ENCODE data around the gene BIRC2.
A peak's percentile ranks its signal among the peaks of the same experiment; 100 is the strongest.

Gene BIRC2

DNA sequence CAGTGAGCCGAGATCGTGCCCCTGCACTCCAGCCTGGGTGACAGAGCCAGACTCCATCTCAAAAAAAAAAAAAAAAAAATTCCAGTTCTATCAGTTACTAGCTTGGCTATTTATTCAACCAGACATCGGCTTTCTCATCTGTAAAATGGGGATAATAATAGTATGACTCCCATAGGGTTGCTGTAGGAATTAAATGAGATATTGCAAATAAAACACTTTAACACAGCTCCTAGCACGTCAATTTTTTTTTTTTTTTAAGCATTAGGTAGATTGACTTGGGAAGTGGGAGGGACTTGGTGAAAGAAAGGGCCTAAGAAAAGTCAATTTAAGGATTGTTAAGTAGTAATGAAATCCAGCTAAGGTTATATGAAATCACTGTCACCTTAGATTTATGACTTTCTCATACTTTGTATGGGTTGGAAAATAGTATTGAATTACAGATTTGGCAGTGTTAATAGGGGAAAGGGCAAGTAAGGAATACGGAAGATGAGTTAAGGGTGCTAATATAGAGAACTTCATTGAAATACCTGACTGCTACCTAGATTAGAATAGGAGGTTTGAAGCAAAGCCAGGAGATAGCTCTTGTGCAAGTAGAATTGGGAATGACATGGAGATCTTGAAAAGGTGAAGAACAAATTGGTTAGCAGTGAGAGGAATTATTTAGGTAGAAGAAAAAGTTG lies 28.8 kb downstream of the BIRC2 start:
- no peak for DNase-seq (ENCODE audit: low spot score)

DNA sequence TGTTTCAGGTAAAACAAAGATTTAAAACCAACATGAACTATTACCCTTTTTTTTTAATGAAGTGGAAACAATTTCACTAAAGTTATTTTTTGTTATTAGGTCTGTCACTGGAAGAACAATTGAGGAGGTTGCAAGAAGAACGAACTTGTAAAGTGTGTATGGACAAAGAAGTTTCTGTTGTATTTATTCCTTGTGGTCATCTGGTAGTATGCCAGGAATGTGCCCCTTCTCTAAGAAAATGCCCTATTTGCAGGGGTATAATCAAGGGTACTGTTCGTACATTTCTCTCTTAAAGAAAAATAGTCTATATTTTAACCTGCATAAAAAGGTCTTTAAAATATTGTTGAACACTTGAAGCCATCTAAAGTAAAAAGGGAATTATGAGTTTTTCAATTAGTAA lies 30.9 kb downstream of the BIRC2 start:
- DNase-seq (ENCODE audit: low spot score) = no peak

DNA sequence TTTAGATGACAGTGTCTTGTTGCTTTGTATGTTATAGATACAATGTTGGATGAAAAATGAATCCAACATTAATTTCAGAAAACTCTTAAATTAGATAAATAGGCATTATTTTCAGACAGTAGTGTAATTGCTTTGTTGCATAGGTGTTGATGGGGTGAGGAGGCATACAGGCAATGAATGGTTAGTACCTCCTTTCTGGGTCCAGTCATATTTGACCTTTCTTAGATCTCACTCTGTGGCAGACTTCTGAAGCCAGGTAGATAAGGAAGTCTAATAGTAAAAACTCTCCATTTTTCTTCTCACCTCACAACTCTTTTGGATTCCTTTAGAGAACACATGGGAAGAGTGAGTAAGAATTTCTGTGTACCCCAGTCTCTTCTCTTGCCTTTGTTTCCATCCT lies 31.8 kb downstream of the BIRC2 start:
- no peak for DNase-seq (ENCODE audit: low spot score)

DNA sequence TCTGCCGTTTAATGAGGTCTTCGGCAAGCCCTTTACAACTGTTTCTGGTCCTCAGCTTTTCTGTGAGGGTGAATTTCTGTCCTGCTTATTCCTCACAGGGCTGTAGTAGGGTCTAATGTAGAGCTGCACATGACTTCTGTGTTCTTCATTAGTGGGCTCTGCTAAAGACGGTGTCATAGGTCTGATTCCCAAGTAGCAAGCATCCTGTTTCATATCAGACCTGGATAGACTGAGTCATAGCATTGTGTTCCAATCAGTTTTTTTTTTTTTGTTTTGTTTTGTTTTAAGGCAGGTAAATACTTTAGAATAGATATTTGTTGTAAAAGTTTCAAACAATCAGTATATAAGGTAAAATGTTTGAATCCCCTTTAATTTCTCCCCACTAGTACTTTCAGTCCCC lies 35.4 kb downstream of the BIRC2 start:
- no peak for DNase-seq (ENCODE audit: low spot score)

DNA sequence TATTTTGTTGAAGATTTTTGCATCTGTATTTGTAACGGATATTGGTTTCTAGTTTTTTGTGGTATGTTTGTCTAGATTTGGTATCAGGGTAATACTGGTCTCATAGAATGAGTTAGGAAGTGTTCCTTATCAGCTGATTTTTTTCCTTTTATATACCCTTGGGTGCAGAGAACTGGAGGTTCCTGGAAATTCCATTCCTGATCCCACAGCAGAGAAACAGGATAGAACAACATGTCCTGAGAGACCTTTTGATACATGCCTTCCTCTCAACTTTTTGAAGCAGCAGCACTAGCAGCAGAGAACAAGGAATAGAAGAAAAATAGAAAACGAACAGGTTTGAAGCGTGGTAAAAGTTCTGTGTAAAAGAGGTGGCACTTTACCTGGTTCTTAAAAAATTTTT lies 36.8 kb downstream of the BIRC2 start:
- DNase-seq (ENCODE audit: low spot score) = no peak

DNA sequence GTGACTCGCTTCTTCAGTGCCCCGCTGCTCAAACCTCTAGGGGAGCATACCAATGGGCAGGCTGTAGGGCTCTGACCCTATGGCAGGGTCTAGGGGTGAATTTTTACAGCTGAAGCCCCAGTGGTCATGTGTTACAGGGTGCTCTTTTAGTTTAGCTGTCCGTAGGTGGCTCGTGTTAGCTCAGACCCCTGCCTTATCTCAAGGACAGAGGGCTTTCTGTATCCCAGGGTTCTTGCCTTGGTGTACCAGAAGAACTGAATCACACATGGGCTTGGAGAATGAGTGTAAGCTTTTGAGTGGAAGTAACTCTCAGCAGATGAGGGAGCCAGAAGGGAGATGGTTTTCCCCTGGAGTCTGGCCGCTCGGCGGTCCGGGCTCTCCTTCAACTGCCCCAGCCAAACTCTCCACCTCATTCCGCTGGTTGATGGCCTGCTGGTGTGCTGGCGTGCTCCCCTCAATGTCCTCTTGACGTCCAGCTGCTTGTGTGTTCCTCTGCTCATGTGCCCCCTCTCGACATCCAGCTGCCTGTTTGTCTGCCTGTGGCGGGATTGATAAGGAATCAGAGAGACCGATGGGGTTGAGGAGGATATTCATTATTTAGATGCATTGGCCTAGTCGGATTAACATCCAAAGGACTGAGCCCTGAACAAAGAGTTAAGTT lies 37.5 kb downstream of the BIRC2 start:
- DNase-seq (ENCODE audit: low spot score) = no peak

DNA sequence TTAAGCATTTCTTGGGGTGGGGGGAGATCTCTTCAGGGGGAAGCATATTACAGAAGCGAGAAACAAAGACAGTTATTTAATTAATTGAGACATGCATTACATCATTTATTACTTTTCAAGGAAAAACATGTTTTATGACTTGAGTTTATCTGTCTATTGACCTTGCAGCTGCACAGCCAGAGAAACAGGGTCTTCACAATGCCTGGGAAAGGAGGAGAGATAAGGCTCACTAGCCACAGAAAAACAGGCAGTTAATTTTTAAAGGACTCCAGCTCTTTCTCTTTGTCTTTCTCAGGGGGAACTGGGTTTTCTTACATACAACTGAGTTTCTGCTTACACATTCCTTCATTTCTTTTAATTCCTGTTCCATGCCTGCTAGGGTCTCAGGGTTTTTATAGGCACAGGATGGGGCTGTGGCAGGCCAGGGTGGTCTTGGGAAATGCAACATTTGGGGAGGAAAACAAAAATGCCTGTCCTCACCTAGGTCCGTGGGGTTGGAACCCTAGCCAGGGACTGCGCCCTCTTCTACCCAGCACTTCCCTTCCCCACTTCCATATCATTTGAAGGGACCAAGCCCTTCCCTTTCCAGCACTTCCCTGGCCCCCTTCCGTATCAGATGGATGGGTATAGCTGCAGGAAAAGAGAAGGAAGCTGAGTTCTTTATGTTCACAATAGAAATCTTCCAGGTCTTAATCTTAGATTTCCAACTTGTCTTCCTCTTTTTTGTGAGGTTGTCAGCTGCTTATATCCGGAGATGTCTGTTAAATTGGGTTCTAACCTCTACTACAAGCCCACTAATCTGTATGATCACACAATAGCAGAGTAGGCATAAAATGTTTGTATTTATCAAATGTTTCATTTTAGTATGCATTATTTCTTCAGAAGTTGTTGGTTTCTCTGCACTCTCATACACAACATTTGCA lies 38.3 kb downstream of the BIRC2 start:
- no peak for DNase-seq (ENCODE audit: low spot score)

DNA sequence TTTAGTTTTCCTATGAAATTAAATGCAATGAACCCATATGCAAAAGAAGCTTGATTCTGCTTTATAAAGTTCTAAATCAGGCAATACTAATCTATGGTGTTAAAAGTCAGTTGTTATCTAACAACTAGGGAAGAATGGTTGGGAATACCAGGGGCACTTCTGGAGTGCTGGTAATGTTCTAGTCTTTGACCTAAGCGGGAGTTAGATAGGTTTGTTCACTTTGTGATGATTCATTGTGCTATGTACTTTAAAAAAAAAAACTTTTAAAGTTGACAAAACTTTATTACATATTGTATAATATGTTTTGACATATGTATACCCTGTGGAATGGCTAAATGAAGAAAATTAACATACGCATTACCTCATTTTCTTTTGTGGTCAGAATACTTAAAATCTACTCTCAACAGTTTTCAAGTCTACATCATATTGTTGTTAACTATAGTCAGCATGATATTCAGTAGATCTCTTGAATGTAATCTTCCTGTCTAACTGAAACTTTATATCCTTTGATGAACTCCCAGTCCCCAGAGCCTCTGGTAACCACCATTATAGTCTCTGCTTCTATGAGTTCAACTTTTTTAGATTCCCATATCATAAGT lies 39.2 kb downstream of the BIRC2 start:
- DNase-seq (ENCODE audit: low spot score) = no peak

DNA sequence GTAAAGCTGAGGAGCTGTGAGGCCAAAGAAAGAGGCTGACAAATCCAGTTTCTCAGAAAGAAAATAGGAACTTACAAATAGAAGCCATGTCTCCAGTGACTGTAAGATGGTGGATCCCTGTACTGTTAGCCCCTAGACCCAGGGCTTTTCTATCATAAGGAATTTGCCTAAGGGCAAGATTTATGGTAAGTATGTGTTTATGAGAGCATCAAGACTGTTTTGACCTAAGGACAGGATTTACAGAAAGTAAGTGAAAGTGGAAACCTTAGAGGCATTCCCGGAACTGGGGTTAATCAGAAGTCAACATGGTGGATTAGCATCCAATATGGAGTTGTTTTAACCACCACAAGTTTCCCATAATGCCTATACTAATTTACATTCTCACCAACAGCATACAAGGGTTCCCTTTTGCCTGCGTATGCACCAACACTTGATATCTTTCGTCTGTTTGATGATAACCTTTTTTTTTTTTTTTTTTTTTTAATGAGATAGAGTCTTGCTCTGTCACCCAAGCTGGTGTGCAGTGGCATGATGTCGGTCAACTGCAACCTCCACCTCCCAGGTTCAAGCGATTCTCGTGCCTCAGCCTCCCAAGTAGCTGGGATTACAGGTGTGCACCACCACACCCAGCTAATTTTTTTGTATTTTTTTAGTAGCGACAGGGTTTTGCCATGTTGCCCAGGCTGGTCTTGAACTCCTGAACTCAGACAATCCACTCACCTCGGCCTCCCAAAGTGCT lies 40.2 kb downstream of the BIRC2 start:
- DNase-seq (ENCODE audit: low spot score) = no peak

DNA sequence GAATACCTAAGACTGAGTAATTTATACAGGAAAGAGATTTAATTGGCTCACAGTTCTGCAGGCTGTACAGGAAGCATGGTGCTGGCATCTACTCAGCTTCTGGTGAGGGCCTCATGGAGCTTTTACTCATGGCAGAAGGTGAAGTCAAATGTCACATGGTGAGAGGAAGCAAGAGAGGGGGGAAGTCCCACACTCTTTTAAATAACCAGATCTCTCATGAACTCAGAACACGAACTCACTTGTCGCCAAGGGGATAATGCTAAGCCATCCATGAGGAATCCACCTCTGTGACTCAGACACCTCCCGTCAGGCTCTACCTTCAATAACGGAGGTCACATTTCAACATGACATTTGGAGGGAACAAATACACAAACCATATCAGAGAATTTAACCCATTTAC lies 42.2 kb downstream of the BIRC2 start:
- no peak for DNase-seq (ENCODE audit: low spot score)

DNA sequence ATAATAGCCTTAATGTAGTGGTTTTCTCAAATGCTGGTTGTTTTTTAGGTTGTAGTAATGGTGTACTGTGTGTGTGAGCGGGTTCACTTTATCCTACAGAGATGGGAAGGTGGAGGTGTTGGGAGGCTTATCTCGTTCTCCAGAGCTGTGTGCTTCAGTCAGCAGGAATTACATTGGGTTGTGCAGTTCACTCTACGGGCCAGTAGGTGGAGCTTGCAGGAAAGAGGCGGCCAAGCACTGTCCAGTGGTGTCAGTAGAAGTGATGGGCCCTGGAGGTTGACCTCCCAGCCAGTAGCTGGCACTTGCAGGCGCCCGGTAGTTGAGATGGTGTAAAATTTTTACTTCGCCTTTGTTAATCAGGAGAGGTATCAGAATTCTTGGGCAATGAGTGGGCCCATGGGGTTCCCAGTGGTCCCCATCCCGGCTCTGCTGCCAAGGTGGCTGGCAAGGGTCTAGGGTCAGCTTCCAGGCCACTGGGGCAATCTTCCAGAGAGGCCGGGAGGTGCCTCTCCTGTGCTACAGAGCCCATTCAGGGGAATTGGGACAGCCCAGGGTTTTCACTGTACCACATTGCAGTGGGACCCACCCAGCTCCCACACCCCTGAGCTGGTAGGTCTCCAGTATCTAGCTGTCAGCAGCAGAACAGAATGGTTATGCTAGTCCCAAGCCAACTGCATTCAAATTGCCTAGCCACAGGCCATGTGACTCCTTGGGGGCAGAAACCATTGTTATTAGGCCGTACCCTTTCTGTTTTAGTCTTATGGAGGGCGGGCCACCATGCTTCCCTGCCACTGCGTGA lies 43.9 kb downstream of the BIRC2 start:
- DNase-seq (ENCODE audit: low spot score) = peak; percentile 51

DNA sequence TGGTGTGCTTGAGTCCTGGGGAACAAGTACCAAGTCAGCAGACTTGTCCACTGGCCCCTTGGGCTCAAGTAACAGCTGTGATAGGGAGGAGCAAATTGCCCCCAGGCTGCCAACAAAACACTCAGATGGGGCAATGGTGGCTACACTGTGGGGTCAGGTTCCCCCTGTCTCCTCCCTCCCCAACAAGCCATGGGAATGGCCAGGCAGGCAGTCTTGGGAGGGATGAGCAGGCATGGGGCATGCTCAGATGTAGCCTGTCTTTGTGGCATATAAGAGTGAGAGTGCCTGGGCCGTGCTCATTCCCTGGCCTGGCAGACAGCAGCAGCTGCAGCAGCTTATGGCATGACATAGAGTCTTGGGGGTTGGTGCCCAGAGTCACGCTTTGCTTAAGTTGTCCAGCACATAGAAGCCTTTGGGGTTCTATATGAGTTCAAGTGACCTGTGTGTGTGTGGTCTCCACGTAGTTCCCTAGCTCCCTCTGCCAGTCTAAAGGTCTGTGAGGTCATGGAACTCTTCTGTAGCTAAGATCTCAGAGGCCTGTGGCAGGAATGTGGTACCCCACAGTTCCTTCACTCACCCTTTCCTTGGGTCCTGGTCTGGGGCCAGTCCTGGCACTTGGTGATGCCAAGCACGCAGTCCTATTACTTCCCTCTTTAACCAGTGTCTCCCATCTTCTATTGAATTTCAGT lies 44.7 kb downstream of the BIRC2 start:
- no peak for DNase-seq (ENCODE audit: low spot score)

DNA sequence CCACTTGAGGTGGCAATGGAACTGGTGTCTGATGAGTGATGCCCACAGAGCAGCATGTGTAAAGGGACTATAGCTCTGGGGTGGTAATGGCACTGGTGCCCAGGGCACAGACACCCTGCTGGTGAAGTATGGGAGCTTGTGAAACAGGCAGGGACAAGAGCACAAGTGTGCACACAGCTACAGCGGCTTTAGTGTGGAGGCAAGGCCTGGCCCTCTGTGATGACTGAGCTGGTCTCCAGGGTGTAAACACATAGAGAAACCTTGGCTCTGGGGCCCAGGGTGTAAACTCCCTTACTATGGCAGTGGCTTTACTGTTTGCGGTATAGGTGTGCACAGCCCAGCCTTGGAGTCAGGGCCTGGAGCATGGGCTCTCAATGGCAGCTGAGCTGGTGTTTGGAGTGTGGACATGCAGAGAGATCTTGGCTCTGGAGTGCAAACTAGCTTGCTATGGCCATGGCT lies 46.3 kb downstream of the BIRC2 start:
- no peak for DNase-seq (ENCODE audit: low spot score)

DNA sequence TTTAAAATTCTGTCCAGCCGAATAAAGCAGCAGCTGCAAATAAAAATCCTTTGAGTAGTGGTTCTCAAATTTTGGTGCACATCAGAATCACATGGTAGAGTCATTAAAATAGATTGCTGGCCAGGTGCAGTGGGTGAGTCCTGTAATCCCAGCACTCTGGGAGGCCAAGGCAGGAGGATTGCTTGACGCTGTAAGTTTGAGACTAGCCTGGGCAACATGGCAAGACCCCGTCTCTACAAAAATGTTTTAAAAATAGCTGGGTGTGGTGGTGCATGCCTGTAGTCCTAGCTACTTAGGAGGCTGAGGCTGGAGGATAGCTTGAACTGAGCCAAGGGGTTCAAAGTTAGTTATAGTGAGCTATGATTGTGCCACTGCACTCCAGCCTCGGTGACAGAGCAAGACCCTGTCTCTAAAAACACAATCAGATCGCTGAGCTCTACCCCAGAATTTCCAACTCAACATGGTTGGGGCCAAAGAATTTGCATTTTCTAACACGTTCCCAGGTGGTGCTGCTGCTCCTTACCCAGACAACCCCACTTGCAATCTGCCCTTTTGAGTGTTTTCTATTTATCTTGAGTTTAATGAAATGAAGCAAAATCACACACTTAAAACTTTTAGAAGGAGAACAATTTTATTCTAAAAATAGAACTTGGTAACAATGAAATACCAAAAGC lies 48.8 kb downstream of the BIRC2 start:
- DNase-seq (ENCODE audit: low spot score) = no peak

DNA sequence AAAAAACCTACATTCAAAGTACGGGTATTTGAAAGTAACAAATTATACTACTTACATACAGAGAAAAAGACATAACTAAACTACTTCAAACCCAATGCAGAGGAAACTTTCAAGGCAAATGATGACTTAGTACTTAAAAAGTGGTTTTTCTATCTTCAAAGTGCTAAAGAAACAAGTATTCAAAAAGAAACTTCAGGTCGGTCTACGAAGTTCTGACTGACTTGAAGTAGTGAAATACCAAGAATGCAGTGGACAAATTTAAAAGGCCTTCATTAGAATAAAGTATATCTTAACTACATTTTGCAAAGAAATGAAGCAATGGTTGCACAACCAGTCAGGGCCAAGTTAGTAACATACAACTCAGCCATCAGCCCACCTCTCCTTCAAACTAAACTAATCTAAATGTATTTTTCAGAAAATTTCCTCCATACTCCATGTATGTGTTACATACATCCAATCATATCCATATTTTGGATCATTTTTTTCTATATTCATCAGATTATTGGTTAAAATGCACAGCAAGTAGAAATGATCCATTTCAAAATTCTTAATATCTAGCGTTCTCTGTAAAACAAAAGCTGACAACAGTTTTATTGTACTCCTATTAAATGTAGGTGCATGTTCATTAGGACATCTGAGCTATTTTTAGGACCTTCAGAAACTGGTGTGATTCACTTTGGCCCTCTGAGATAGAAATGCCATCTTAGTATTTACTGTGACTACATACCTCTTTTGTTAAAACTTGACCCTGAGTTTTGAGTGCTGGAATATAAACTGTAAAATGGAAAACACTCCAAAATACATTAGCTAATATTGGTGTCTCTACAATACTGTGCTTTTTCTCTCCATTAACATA lies 49.9 kb downstream of the BIRC2 start:
- DNase-seq (ENCODE audit: low spot score) = no peak

DNA sequence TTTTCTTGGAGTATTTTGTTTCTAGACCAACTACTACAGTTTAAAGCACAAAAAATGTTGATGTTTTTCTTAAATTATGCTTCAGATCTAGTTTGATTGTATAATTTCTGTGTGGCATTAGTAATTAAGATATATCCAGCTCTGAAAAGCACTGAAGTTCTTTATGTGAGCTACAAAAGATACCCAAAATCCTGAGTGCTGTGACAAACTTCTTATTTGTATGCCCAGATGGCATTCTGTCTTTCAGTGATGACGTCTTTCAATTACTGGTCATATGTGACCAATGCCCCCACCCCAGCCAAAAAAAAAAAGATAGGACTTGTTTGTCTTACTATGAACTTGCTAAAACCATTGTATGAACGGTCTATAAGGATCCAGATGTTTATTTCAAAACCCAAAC lies 51.3 kb downstream of the BIRC2 start:
- DNase-seq (ENCODE audit: low spot score) = no peak

DNA sequence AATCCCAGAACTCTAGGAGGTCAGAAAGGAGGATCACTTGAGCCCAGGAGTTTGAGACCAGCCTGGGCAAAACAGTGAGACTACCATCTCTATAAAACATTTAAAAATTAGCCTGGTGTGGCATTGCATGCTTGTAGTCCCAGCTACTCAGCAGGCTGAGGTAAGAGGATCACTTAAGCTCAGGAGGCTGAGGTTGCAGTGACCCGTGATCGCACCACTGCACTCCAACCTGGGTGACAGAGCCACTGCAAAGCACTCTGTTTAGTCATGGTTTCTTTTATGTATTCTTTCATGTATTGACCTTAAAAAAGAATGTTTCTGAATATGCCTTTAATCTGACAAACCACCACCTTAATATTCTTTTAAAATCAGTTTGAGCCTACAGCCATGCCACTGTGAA lies 52.2 kb downstream of the BIRC2 start:
- DNase-seq (ENCODE audit: low spot score) = no peak

DNA sequence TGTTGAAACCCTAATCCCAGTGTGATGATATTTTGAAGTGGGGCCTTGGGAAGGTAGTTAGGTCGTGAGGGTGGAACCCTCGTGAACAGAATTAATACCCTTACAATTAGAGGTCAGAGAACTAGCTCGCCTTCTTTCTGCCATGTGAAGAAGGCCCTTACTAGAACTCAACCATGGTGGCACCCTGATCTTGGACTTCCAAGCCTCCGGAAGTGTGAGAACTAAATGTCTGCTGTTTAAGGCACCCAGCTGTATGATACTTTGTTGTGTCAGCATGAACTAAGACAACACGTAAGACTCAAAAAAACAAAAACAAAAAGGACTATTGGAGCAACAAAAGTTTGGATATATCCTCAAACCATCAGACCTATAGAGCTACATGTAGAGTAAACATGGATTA lies 53.6 kb downstream of the BIRC2 start:
- no peak for DNase-seq (ENCODE audit: low spot score)

DNA sequence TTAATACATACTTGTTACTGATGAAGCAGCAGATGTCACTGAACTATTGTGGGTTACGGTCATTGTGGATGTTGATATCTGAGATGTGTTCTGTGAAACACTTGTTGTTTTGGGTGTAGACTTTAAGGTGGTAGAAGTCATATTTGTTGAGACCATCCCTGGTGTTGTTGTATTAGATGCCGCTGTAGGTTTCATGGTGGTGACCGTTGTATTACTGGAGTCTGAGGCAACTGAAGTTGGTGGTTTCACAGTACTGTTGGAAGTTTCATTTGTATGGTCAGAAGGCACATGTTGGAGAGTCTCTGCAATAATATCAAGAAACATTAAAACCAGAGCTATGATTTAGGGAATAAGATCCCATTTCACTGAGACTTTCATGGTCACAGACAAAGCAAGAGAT lies 54.9 kb downstream of the BIRC2 start:
- no peak for DNase-seq (ENCODE audit: low spot score)
